Superior temporal gyrus (tissue), 1 donor: ENCODE data around the gene USP24.

ENCODE experiments used
- DNase-seq: peaks from one replicate; pipeline ENCODE4 v3.0.0-alpha.2; 2016; ENCODE audit errors: extremely low spot score

USP24 gene

GRCh38 chr1:55055084-55055882 is 159.9 kb downstream of the USP24 start:
- DNase-seq: no peak

GRCh38 chr1:55054396-55054795 is 160.8 kb downstream of the USP24 start:
- no peak for DNase-seq

- no peak for DNase-seq
Measured at GRCh38 chr1:55053265-55053954, 161.8 kb downstream of the USP24 start.

GRCh38 chr1:55052221-55053142 is 162.7 kb downstream of the USP24 start:
- DNase-seq: no peak

GRCh38 chr1:55051621-55052020 is 163.5 kb downstream of the USP24 start:
- DNase-seq: no peak

- no peak for DNase-seq
Measured at GRCh38 chr1:55051169-55051568, 164.0 kb downstream of the USP24 start.

- DNase-seq: peak; percentile 30
Measured at GRCh38 chr1:55050283-55050682, 164.9 kb downstream of the USP24 start.

GRCh38 chr1:55049914-55050278 is 165.3 kb downstream of the USP24 start:
- DNase-seq: no peak

GRCh38 chr1:55049271-55049913 is 165.8 kb downstream of the USP24 start:
- DNase-seq: no peak

- DNase-seq: no peak
Measured at GRCh38 chr1:55048453-55049270, 166.5 kb downstream of the USP24 start.

- no peak for DNase-seq
Measured at GRCh38 chr1:55047611-55048010, 167.6 kb downstream of the USP24 start.

GRCh38 chr1:55046871-55047270 is 168.3 kb downstream of the USP24 start:
- DNase-seq: no peak

- no peak for DNase-seq
Measured at GRCh38 chr1:55045430-55045829, 169.7 kb downstream of the USP24 start.

- no peak for DNase-seq
Measured at GRCh38 chr1:55044617-55045397, 170.4 kb downstream of the USP24 start.

- DNase-seq: no peak
Measured at GRCh38 chr1:55043726-55044125, 171.4 kb downstream of the USP24 start.

GRCh38 chr1:55043011-55043410 is 172.2 kb downstream of the USP24 start:
- DNase-seq: no peak

GRCh38 chr1:55041613-55042012 is 173.6 kb downstream of the USP24 start:
- no peak for DNase-seq

- DNase-seq: no peak
Measured at GRCh38 chr1:55040933-55041494, 174.2 kb downstream of the USP24 start.

GRCh38 chr1:55040083-55040932 is 174.9 kb downstream of the USP24 start:
- DNase-seq: no peak
